Omental fat pad (tissue), 4 donors: ENCODE results near the gene KLF9. TPM values are rescaled to one million over a fixed set of nuclear protein-coding genes. Genes with fewer than 3 reads are reported as not detected.

ENCODE experiments used
- ATAC-seq: fragments of 150-250 bp; one replicate; pipeline ENCODE4 v1.9.1; 2016; ENCODE audit warnings: mild to moderate bottlenecking, moderate library complexity; ENCODE audit not compliant: low FRiP score
- DNase-seq: peaks from one replicate; pipeline ENCODE4 v3.0.0-alpha.2; 2019; ENCODE audit warnings: low spot score
- total RNA-seq, 4 donors: library from RNA; depleted of rRNA; stranded (reverse); fragments of >200 nt; gene quantifications; one replicate each; pipeline ENCODE4 v1.1.0, GENCODE V29; 2016
- TF ChIP-seq, protein P1 (sequence below), 3 donors: fragments of 450-650 bp; IDR thresholded peaks; one replicate each; pipeline ENCODE4 v1.5.1; 2016 to 2017; ENCODE audit warnings: antibody characterized with exemption in 3 of 3, mild to moderate bottlenecking in 3 of 3, moderate library complexity in 2 of 3

Gene KLF9
- total RNA-seq, 4 donors from 2014 or later = 63.4 to 237 (median 164) TPM

DNA sequence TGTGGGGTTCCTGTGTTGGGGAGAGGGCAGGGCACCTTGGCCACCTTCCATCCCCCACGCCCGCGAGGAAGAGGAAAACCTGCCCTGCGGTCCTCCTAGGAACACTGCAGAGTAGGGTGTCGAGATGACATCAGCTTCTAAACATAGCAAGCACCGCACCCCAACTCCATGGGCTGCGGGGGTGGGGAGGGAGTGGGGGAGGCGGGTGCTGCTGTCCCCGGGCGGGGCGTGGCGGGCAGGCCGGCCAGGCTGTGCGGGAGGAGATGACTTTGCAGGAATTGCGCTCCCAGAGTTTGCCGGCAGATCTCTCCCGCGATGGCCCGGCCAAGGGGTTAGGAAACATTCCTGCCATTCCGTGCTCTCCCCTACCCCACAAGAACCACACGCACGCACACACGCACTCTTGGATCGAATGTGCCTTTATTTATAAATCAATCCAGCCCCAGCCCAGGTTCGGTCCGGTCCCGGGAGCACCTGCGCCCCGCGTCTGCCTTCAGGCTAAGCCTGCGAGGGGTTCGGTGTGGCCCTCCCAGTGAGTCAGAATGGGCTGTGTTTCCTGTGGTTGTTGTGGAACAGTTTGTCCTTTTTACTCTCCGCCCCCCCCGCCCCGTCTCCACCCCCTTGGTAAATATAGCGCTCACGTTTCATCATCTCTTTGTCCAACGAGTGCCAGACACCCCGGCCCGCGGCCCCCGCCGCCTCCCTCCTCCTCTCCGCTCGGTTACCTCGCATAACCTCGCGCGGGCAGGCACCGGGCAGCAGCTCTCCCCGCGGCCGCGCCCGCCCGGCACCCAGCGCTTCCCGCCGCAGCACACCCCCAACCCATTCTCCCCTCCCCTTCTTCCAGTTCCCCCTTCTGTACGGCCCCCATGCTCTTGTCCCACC, 5.3 kb upstream of the KLF9 start:
- TF ChIP-seq, protein P1, sequence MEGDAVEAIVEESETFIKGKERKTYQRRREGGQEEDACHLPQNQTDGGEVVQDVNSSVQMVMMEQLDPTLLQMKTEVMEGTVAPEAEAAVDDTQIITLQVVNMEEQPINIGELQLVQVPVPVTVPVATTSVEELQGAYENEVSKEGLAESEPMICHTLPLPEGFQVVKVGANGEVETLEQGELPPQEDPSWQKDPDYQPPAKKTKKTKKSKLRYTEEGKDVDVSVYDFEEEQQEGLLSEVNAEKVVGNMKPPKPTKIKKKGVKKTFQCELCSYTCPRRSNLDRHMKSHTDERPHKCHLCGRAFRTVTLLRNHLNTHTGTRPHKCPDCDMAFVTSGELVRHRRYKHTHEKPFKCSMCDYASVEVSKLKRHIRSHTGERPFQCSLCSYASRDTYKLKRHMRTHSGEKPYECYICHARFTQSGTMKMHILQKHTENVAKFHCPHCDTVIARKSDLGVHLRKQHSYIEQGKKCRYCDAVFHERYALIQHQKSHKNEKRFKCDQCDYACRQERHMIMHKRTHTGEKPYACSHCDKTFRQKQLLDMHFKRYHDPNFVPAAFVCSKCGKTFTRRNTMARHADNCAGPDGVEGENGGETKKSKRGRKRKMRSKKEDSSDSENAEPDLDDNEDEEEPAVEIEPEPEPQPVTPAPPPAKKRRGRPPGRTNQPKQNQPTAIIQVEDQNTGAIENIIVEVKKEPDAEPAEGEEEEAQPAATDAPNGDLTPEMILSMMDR (IDR thresholded peaks at IDR 0.05) = no peak
- DNase-seq (peak; percentile 88), ATAC-seq (peak; percentile 48)

DNA sequence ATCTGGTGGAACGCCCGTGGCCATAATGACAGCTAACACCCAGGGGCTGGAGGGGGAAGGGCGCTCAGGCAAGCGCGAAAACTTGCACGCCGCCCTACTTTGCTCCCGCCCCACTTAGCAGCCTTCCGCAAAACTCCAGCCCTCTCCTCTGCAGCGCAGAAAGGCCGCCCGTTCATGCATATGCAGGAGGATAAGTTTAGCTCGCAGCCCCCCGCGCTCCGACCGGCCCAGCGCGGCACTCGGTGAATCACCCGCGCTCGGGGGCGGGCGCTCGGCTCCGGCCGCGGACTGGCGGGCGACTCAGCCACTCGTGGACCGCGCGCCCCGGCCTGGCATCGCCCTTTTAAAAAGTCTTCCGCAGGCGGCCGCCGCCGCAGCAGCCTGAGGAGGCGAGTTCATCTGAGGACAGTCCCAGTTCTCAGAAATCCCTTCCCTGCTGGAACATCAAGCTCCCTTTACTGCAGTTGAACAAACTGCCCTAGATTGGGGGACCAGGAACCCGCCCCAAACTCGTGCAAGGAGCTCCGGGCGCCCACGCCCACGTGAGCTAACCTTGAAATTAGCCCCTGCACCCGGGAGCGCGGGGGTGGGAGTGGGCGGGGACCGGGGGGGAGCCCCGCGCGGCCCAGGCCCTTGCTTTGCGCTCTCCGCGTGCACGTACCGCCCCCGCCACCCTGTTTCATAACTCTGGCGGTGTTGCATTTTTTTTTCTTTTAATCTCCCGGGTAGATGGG, 4.5 kb upstream of the KLF9 start:
- TF ChIP-seq, protein P1 (IDR thresholded peaks at IDR 0.05) = no peak
- peak; percentile 92 for DNase-seq
- peak; percentile 51 for ATAC-seq

DNA sequence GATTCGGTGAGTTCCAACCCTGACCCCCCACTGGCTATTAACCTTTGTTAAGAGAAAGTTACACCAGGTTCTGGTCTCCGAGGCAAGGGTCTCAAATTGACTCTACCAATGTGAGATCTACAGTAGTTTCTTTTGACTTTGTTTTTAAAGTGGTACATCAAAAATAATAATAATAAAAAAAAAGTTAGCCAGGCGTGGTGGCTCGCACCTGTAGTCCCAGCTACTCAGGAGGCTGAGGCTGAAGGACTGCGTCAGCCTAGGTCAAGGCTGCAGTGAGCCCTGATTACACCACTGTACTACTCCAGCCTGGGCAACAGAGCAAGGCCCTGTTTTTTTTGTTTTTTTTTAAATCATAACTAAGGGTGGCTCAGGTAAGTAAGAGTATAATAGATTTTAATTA, 1.0 kb upstream of the KLF9 start:
- TF ChIP-seq, protein P1 (IDR thresholded peaks at IDR 0.05) = no peak
- ATAC-seq = no peak
- DNase-seq = no peak

DNA sequence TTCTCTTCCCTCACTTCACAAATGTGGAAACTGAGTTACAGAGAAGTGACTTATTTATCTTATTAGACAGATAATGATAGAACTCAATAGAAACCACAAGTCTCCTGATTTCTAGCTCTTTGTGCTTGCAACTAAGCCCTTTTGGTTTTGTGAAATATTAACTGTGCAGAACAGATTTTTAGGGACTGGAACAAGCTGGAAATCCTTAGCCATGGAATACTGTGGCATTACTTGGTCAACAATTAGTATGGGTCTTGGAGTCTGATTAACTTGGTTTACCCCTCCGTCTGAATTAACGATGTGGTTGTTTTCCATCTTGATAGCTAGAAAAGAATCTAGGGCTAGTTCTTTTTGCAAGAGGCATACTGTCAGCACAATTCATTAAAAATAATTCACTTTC, 584 bp upstream of the KLF9 start:
- TF ChIP-seq, protein P1 (IDR thresholded peaks at IDR 0.05) = no peak

DNA sequence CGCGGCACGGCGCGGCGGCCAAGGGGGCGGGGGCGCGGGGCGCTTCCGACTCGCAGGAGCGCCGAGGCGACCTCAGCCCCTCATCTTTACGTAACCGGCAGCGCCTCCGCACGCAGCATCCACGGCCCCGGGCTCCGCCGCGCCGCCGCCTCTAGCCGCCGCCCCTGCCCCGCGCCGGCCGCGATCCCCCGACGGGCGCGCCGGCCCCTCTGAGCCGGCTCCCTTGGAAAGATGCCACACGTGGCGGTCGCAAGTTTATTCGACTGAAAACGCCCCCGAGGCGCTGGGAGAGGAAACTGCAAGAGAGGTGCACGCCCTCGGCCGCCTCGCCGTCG, 1.0 kb downstream of the KLF9 start:
- TF ChIP-seq, protein P1 (IDR thresholded peaks at IDR 0.05) = no peak
- DNase-seq (no peak), ATAC-seq (peak; percentile 2)

More for the DNA sequence above, 584 bp upstream of the KLF9 start:
- no peak for DNase-seq
- ATAC-seq = no peak

DNA sequence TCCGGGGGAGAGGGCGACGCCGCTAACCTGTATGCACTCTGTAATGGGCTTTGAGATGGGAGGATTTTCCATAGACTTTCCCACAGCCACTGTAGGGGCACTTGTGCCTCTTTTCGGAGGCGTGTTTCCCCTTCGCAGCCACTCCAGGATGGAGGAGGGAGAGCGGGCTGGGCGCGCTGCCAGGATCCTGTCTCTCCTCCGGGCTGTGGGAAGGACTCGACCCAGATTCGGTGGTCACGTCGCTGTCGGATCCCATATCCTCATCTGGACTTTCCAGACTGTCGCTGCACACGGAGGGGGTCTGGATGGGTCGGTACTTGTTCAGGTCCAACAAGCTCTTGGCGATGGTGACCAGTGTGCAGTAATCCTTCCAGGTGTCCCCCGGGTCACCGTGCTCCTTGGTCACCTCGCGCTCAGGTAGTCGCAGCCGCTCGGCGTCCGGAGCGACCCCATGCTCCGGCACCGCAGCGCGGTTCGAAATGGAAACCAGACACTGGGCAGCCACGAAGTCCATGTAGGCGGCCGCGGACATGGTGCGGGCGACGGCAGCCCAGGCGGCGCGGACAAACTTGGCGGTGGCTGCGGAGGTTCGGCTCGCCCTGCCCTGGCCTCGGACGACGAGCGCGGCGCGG, 1.5 kb downstream of the KLF9 start:
- TF ChIP-seq, protein P1 (IDR thresholded peaks at IDR 0.05) = no peak
- peak; percentile 10 for ATAC-seq
- DNase-seq = no peak
